ENCODE data around the gene TEK.

Gene TEK

GRCh38 chr9:27073841-27074728 lies 34.9 kb upstream of the TEK start:
- H2AFZ ChIP-seq (ENCODE audit: low read length), result no peak overlapping the region
- H3K9me2 ChIP-seq (replicated peaks; ENCODE audit: low read depth, low read length), result no peaks in the 10 kb centered on the region
- H3K4me2 ChIP-seq (ENCODE audit: low read depth, low read length, poor library complexity, severe bottlenecking), result no peak overlapping the region
- H3K36me3 ChIP-seq (ENCODE audit: insufficient read depth, low read length), result no peaks in the 10 kb centered on the region
- H3K9me3 ChIP-seq (ENCODE audit: insufficient read depth, low read depth, low read length), result no peaks in the 10 kb centered on the region
- no peak overlapping the region for H3K9ac ChIP-seq (ENCODE audit: low read depth, low read length, poor library complexity, severe bottlenecking)
- no peaks in the 10 kb centered on the region for H4K20me1 ChIP-seq (ENCODE audit: insufficient read depth, low read length, poor library complexity, severe bottlenecking)
- H3K4me1 ChIP-seq (ENCODE audit: insufficient read depth, low read length, poor library complexity, severe bottlenecking), result no peaks in the 10 kb centered on the region
- no peaks in the 10 kb centered on the region for H3K79me2 ChIP-seq (ENCODE audit: insufficient read depth, low read length)
- H3K27me3 ChIP-seq (ENCODE audit: insufficient read depth, low read length, poor library complexity, severe bottlenecking), result no peaks in the 10 kb centered on the region
- no peak overlapping the region for H3K4me3 ChIP-seq (ENCODE audit: low read length, poor library complexity, severe bottlenecking)
- no peaks in the 10 kb centered on the region for H3F3A ChIP-seq (ENCODE audit: low read depth)
- no peak for TF ChIP-seq EZH2phosphoT487 (IDR thresholded peaks at IDR 0.05; ENCODE audit: borderline replicate concordance)
- TF ChIP-seq, protein P1, sequence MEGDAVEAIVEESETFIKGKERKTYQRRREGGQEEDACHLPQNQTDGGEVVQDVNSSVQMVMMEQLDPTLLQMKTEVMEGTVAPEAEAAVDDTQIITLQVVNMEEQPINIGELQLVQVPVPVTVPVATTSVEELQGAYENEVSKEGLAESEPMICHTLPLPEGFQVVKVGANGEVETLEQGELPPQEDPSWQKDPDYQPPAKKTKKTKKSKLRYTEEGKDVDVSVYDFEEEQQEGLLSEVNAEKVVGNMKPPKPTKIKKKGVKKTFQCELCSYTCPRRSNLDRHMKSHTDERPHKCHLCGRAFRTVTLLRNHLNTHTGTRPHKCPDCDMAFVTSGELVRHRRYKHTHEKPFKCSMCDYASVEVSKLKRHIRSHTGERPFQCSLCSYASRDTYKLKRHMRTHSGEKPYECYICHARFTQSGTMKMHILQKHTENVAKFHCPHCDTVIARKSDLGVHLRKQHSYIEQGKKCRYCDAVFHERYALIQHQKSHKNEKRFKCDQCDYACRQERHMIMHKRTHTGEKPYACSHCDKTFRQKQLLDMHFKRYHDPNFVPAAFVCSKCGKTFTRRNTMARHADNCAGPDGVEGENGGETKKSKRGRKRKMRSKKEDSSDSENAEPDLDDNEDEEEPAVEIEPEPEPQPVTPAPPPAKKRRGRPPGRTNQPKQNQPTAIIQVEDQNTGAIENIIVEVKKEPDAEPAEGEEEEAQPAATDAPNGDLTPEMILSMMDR (conservative IDR thresholded peaks at IDR 0.05; ENCODE audit: low read length), result no peak

GRCh38 chr9:27078685-27079084 lies 30.3 kb upstream of the TEK start:
- H3K36me3 ChIP-seq (ENCODE audit: insufficient read depth, low read length), result no peaks in the 10 kb centered on the region
- no peak overlapping the region for H2AFZ ChIP-seq (ENCODE audit: low read length)
- H3K9me3 ChIP-seq (ENCODE audit: insufficient read depth, low read depth, low read length), result no peaks in the 10 kb centered on the region
- no peak overlapping the region for H3K4me3 ChIP-seq (ENCODE audit: low read length, poor library complexity, severe bottlenecking)
- no peaks in the 10 kb centered on the region for H3K4me1 ChIP-seq (ENCODE audit: insufficient read depth, low read length, poor library complexity, severe bottlenecking)
- H3K27me3 ChIP-seq (ENCODE audit: insufficient read depth, low read length, poor library complexity, severe bottlenecking), result no peaks in the 10 kb centered on the region
- H3K4me2 ChIP-seq (ENCODE audit: low read depth, low read length, poor library complexity, severe bottlenecking), result no peak overlapping the region
- no peaks in the 10 kb centered on the region for H3K79me2 ChIP-seq (ENCODE audit: insufficient read depth, low read length)
- no peak overlapping the region for H3K9ac ChIP-seq (ENCODE audit: low read depth, low read length, poor library complexity, severe bottlenecking)
- TF ChIP-seq EZH2phosphoT487 (IDR thresholded peaks at IDR 0.05; ENCODE audit: borderline replicate concordance), result no peak
- TF ChIP-seq, protein P1 (conservative IDR thresholded peaks at IDR 0.05; ENCODE audit: low read length), result no peak
- no peaks in the 10 kb centered on the region for H3F3A ChIP-seq (ENCODE audit: low read depth)
- H3K9me2 ChIP-seq (replicated peaks; ENCODE audit: low read depth, low read length), result no peaks in the 10 kb centered on the region
- H4K20me1 ChIP-seq (ENCODE audit: insufficient read depth, low read length, poor library complexity, severe bottlenecking), result no peaks in the 10 kb centered on the region

- no peaks in the 10 kb centered on the region for H4K20me1 ChIP-seq (ENCODE audit: insufficient read depth, low read length, poor library complexity, severe bottlenecking)
- H3K4me2 ChIP-seq (ENCODE audit: low read depth, low read length, poor library complexity, severe bottlenecking), result no peak overlapping the region
- H3K79me2 ChIP-seq (ENCODE audit: insufficient read depth, low read length), result no peaks in the 10 kb centered on the region
- no peaks in the 10 kb centered on the region for H3K9me3 ChIP-seq (ENCODE audit: insufficient read depth, low read depth, low read length)
- no peaks in the 10 kb centered on the region for H3K9me2 ChIP-seq (replicated peaks; ENCODE audit: low read depth, low read length)
- H3K4me1 ChIP-seq (ENCODE audit: insufficient read depth, low read length, poor library complexity, severe bottlenecking), result no peaks in the 10 kb centered on the region
- H3K4me3 ChIP-seq (ENCODE audit: low read length, poor library complexity, severe bottlenecking), result no peak overlapping the region
- no peaks in the 10 kb centered on the region for H3K36me3 ChIP-seq (ENCODE audit: insufficient read depth, low read length)
- TF ChIP-seq, protein P1 (conservative IDR thresholded peaks at IDR 0.05; ENCODE audit: low read length), result no peak
- TF ChIP-seq EZH2phosphoT487 (IDR thresholded peaks at IDR 0.05; ENCODE audit: borderline replicate concordance), result no peak
- no peaks in the 10 kb centered on the region for H3K27me3 ChIP-seq (ENCODE audit: insufficient read depth, low read length, poor library complexity, severe bottlenecking)
- no peaks in the 10 kb centered on the region for H3F3A ChIP-seq (ENCODE audit: low read depth)
- no peak overlapping the region for H2AFZ ChIP-seq (ENCODE audit: low read length)
- H3K9ac ChIP-seq (ENCODE audit: low read depth, low read length, poor library complexity, severe bottlenecking), result no peak overlapping the region
These were observed 23.6 kb upstream of the TEK start for GRCh38 chr9:27085456-27085855.

All from Loucy (cell line).